A549 (cell line): ENCODE data around the gene ABCC4. TPM values are rescaled to one million over a fixed set of nuclear protein-coding genes. Genes with fewer than 3 reads are reported as not detected.

Experiments used
- ATAC-seq, 2 experiments: fragments of 200-7000 bp in 1 of 2; fragments of >200 bp in 1 of 2; cut with Nextera tagmentation in 1 of 2; cut with Tn5 transposase in 1 of 2; 3 replicates each; pipeline versions ENCODE4 v1.8.0 to v1.9.1; 2018 to 2020; ENCODE audit warnings: mild to moderate bottlenecking in 1 of 2, moderate library complexity in 1 of 2
- CTCF ChIA-PET: fragments of 300-600 bp; sonication (Branson Sonifier 250); formaldehyde crosslinking; extraction: SDS; loops from one replicate; lab custom pipeline; 2021; ENCODE audit warnings: antibody characterized with exemption, inconsistent platforms; lab: Yijun Ruan, JAX
- POLR2A ChIA-PET: fragments of 350-600 bp; formaldehyde crosslinking; extraction: SDS; loops from one replicate; lab custom pipeline; 2021; ENCODE audit warnings: antibody characterized with exemption, inconsistent platforms; lab: Yijun Ruan, JAX
- DNase-seq, 2 experiments: peaks; one replicate each; pipeline versions ENCODE4 v3.0.0 to v3.0.0-alpha.2; 2011 to 2016; ENCODE audit warnings: low read depth in 1 of 2, low spot score in 1 of 2
- FAIRE-seq: peaks from 2 replicates; lab custom pipeline; 2011; peaks lifted over from hg19 to GRCh38; lab: Jason Lieb, UNC
- H3K27ac ChIP-seq, 2 experiments: fragments of >200 bp; sonication (Bioruptor Twin); formaldehyde crosslinking; 3 replicates each; pipeline ENCODE4 v1.5.1; 2016 to 2017
- H3K4me1 ChIP-seq: fragments of >200 bp; sonication (Bioruptor Twin); formaldehyde crosslinking; 3 replicates; pipeline ENCODE4 v1.6.1; 2016
- H3K4me2 ChIP-seq: fragments of >200 bp; sonication (Bioruptor Twin); formaldehyde crosslinking; 3 replicates; pipeline ENCODE4 v1.6.1; 2016
- H3K4me3 ChIP-seq: fragments of >200 bp; sonication (Bioruptor Twin); formaldehyde crosslinking; 3 replicates; pipeline ENCODE4 v1.5.1; 2016
- H3K9me3 ChIP-seq: fragments of >200 bp; sonication (Bioruptor Twin); formaldehyde crosslinking; 3 replicates; pipeline ENCODE4 v1.6.1; 2016
- ATOH8 ChIP-seq: fragments of 250-450 bp; sonication (Bioruptor Pico); IDR thresholded peaks from 2 replicates; pipeline ENCODE4 v1.5.0; 2020; ENCODE audit warnings: low read depth, mild to moderate bottlenecking, moderate library complexity
- BHLHE40 ChIP-seq: IDR thresholded peaks from 2 replicates; pipeline ENCODE4 v1.6.1; 2012; ENCODE audit warnings: low read depth, low read length, inconsistent platforms
- CEBPB ChIP-seq, 2 experiments: fragments of >200 bp in 1 of 2; sonication (Bioruptor Twin) in 1 of 2; formaldehyde crosslinking in 1 of 2; IDR thresholded peaks; 2 replicates each; pipeline ENCODE4 v1.6.1; 2012 to 2016
- CHD2 ChIP-seq: fragments of 150-350 bp; IDR thresholded peaks from 2 replicates; pipeline ENCODE4 v1.6.1; 2014; ENCODE audit warnings: low read length; ENCODE audit not compliant: partially characterized antibody
- CHD4 ChIP-seq: fragments of 200-600 bp; sonication (generic); IDR thresholded peaks from 2 replicates; pipeline ENCODE4 v1.6.1; 2016; ENCODE audit warnings: antibody characterized with exemption, mild to moderate bottlenecking, borderline replicate concordance
- EHF ChIP-seq: fragments of 250-450 bp; sonication (Bioruptor Pico); IDR thresholded peaks from 2 replicates; pipeline ENCODE4 v1.5.0; 2020; ENCODE audit warnings: mild to moderate bottlenecking
- EHMT2 ChIP-seq: fragments of 200-600 bp; sonication (generic); IDR thresholded peaks from 2 replicates; pipeline ENCODE4 v1.6.1; 2016; ENCODE audit warnings: antibody characterized with exemption, low read depth, mild to moderate bottlenecking, moderate library complexity
- ELK1 ChIP-seq: fragments of 150-350 bp; IDR thresholded peaks from 2 replicates; pipeline ENCODE4 v1.6.1; 2014; ENCODE audit warnings: low read depth, mild to moderate bottlenecking, low read length
- FOSB ChIP-seq: fragments of 250-450 bp; sonication (Bioruptor Pico); IDR thresholded peaks from 2 replicates; pipeline ENCODE4 v1.5.0; 2020; ENCODE audit warnings: mild to moderate bottlenecking, moderate library complexity
- FOXS1 ChIP-seq: fragments of 250-450 bp; sonication (Bioruptor Pico); IDR thresholded peaks from 2 replicates; pipeline ENCODE4 v1.5.0; 2020; ENCODE audit warnings: mild to moderate bottlenecking, moderate library complexity
- HDAC2 ChIP-seq: fragments of 200-600 bp; sonication (generic); IDR thresholded peaks from 2 replicates; pipeline ENCODE4 v1.6.1; 2016
- HES2 ChIP-seq: fragments of >200 bp; sonication (Bioruptor Twin); formaldehyde crosslinking; IDR thresholded peaks from 2 replicates; pipeline ENCODE4 v1.6.1; 2016
- HOXA7 ChIP-seq: fragments of 250-450 bp; sonication (Bioruptor Pico); IDR thresholded peaks from 2 replicates; pipeline ENCODE4 v1.5.0; 2020; ENCODE audit warnings: mild to moderate bottlenecking, moderate library complexity
- HOXB5 ChIP-seq: fragments of 250-450 bp; sonication (Bioruptor Pico); IDR thresholded peaks from 2 replicates; pipeline ENCODE4 v1.5.0; 2020; ENCODE audit warnings: mild to moderate bottlenecking, moderate library complexity
- JUN ChIP-seq, 2 experiments: fragments of >200 bp; sonication (Bioruptor Twin); formaldehyde crosslinking; IDR thresholded peaks; 2 replicates in 1 of 2; 3 replicates in 1 of 2; pipeline ENCODE4 v1.6.1; 2016 to 2017
- JUNB ChIP-seq: fragments of >200 bp; sonication (Bioruptor Twin); formaldehyde crosslinking; IDR thresholded peaks from 2 replicates; pipeline ENCODE4 v1.6.1; 2016
- KDM5A ChIP-seq: fragments of 200-600 bp; sonication (generic); IDR thresholded peaks from 2 replicates; pipeline ENCODE4 v1.6.1; 2016; ENCODE audit warnings: antibody characterized with exemption, mild to moderate bottlenecking
- MAZ ChIP-seq: fragments of 150-350 bp; IDR thresholded peaks from 2 replicates; pipeline ENCODE4 v1.6.1; 2014; ENCODE audit warnings: antibody characterized with exemption, low read depth, low read length, borderline replicate concordance
- PBX3 ChIP-seq: IDR thresholded peaks from 2 replicates; pipeline ENCODE4 v1.6.1; 2012
- PHF8 ChIP-seq: fragments of 200-600 bp; sonication (generic); IDR thresholded peaks from 2 replicates; pipeline ENCODE4 v1.6.1; 2016; ENCODE audit warnings: low read depth, mild to moderate bottlenecking, antibody characterized with exemption, moderate library complexity, borderline replicate concordance
- POLR2A ChIP-seq: IDR thresholded peaks from 2 replicates; pipeline ENCODE4 v1.6.1; 2012; ENCODE audit warnings: mild to moderate bottlenecking, low read length
- POLR2AphosphoS2 ChIP-seq: conservative IDR thresholded peaks from 2 replicates; pipeline ENCODE4 v1.6.1; 2012; ENCODE audit warnings: low read length, improper control_type of control experiment, inconsistent platforms
- RAD21 ChIP-seq, 2 experiments: fragments of >200 bp in 1 of 2; sonication (Bioruptor Twin) in 1 of 2; formaldehyde crosslinking in 1 of 2; IDR thresholded peaks in 1 of 2; conservative IDR thresholded peaks in 1 of 2; 2 replicates in 1 of 2; 3 replicates in 1 of 2; pipeline ENCODE4 v1.6.1; 2012 to 2018; ENCODE audit warnings: inconsistent platforms in 1 of 2
- SMC3 ChIP-seq: fragments of >200 bp; sonication (Bioruptor Twin); formaldehyde crosslinking; IDR thresholded peaks from 3 replicates; pipeline ENCODE4 v1.6.1; 2018; ENCODE audit warnings: inconsistent platforms
- TP53 ChIP-seq: fragments of 250-450 bp; sonication (Bioruptor Pico); IDR thresholded peaks from 2 replicates; pipeline ENCODE4 v1.5.0; 2021; ENCODE audit warnings: mild to moderate bottlenecking, moderate library complexity
- ZC3H11A ChIP-seq: fragments of 450-650 bp; IDR thresholded peaks from 2 replicates; pipeline ENCODE4 v1.6.1; 2014; ENCODE audit warnings: antibody characterized with exemption, mild to moderate bottlenecking
- ZNF302 ChIP-seq: fragments of 250-450 bp; sonication (Bioruptor Pico); IDR thresholded peaks from 2 replicates; pipeline ENCODE4 v1.9.0; 2021; ENCODE audit warnings: inconsistent platforms, mild to moderate bottlenecking, moderate library complexity
- WGBS: methylation state at CpG from one replicate; pipeline ENCODE4 v1.1.6; 2017; ENCODE audit errors: missing lambda C conversion rate; 5-methylcytosine and 5-hydroxymethylcytosine counted together
- polyA plus RNA-seq, 4 experiments: library from polyadenylated mRNA; depleted of rRNA in 3 of 4; stranded (reverse); fragments of >200 nt; fragmentation: RNase III in 1 of 4; extraction: RNeasy Plus Mini Kit Qiagen cat#74134 plus additional on column Dnase treatment in 1 of 4; gene quantifications; 2 replicates in 3 of 4; 3 replicates in 1 of 4; pipeline ENCODE4 v1.2.3, GENCODE V29; 2011 to 2017
- TF ChIP-seq, protein P1 (sequence below): fragments of >200 bp; sonication (Bioruptor Twin); formaldehyde crosslinking; IDR thresholded peaks from 3 replicates; pipeline ENCODE4 v1.5.1; 2016

ABCC4 gene
- polyA plus RNA-seq, 2 of the 4 experiments (the other 2 are of a cell fraction), result 23.5 to 56.2 TPM

GRCh38 chr13:95222733-95223018 is 78.6 kb downstream of the ABCC4 start (continued):
- TF ChIP-seq ATOH8 (CRISPR knock-in tag) (no peak), ELK1 (no peak), CHD4 (no peak), CEBPB (IDR thresholded peaks at IDR 0.05) (no peak), JUNB (no peak), RAD21 (conservative IDR thresholded peaks at IDR 0.05 in 1 of 2, IDR thresholded peaks at IDR 0.05 in 1 of 2) (no peak), FOXS1 (CRISPR knock-in tag) (no peak), CHD2 (no peak)

- H3K4me3 ChIP-seq, result no peak overlapping the region
- 77% methylated on average over 7 of the region's 8 CpGs for WGBS
- H3K27ac ChIP-seq, result peak overlapping the region in 1 of 2 experiments; percentile 46; a peak in 1 of 6 replicates
- no peaks in the 10 kb centered on the region for H3K9me3 ChIP-seq
- POLR2A ChIA-PET, result interaction anchor here (0.6 kb wide), 1 partner anchor 74 kb away, joined by 3 read pairs; no protein-coding TSS in a partner anchor
- TF ChIP-seq POLR2A (no peak), HOXB5 (no peak), PBX3 (no peak), EHF (CRISPR knock-in tag) (no peak)
- CTCF ChIA-PET, result interaction anchor here (1.2 kb wide), 1 partner anchor 27 kb away, joined by 3 read pairs; no protein-coding TSS in a partner anchor
- DNase-seq (no peak), ATAC-seq (peak in 1 of 2 experiments; percentile 44; a peak in 3 of 6 replicates), FAIRE-seq (no peak)
- H3K4me2 ChIP-seq, result no peak overlapping the region
- peaks cover 31% of the 10 kb centered on the region for H3K4me1 ChIP-seq
Measured at GRCh38 chr13:95221971-95222732, 79.1 kb downstream of the ABCC4 start.

GRCh38 chr13:95220611-95221010 is 80.6 kb downstream of the ABCC4 start:
- Histone ChIP-seq H3K4me1 (peaks cover 36% of the 10 kb centered on the region), H3K9me3 (no peaks in the 10 kb centered on the region), H3K4me3 (no peak overlapping the region), H3K4me2 (no peak overlapping the region), H3K27ac (no peak overlapping the region)
- ChIA-PET CTCF (no interaction called here), POLR2A (no interaction called here)
- ATAC-seq (no peak), FAIRE-seq (no peak), DNase-seq (no peak)
- WGBS, result 84% methylated on average over 1 of the region's 1 CpG
- TF ChIP-seq HDAC2 (no peak), ELK1 (no peak), TP53 (CRISPR knock-in tag) (no peak), KDM5A (no peak), RAD21 (conservative IDR thresholded peaks at IDR 0.05 in 1 of 2, IDR thresholded peaks at IDR 0.05 in 1 of 2) (no peak), EHMT2 (no peak), BHLHE40 (no peak), MAZ (no peak), FOXS1 (CRISPR knock-in tag) (no peak), POLR2AphosphoS2 (no peak), ZC3H11A (no peak), ZNF302 (CRISPR knock-in tag) (no peak), FOSB (no peak), HOXA7 (CRISPR knock-in tag) (no peak), PHF8 (no peak), HES2 (no peak), SMC3 (no peak), JUN (IDR thresholded peaks at IDR 0.05) (no peak)
- TF ChIP-seq, protein P1, sequence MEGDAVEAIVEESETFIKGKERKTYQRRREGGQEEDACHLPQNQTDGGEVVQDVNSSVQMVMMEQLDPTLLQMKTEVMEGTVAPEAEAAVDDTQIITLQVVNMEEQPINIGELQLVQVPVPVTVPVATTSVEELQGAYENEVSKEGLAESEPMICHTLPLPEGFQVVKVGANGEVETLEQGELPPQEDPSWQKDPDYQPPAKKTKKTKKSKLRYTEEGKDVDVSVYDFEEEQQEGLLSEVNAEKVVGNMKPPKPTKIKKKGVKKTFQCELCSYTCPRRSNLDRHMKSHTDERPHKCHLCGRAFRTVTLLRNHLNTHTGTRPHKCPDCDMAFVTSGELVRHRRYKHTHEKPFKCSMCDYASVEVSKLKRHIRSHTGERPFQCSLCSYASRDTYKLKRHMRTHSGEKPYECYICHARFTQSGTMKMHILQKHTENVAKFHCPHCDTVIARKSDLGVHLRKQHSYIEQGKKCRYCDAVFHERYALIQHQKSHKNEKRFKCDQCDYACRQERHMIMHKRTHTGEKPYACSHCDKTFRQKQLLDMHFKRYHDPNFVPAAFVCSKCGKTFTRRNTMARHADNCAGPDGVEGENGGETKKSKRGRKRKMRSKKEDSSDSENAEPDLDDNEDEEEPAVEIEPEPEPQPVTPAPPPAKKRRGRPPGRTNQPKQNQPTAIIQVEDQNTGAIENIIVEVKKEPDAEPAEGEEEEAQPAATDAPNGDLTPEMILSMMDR, result no peak
